Liver (tissue), 3 donors: ENCODE data around the gene UBR3.
"Not testable (repeated sequence)": the region's sequence is repeated elsewhere in the genome, so short reads cannot be mapped to it uniquely, and the experiment has no call there.

Experiments
- CTCF ChIP-seq: fragments of 150-350 bp; IDR thresholded peaks from 2 replicates; pipeline ENCODE4 v1.5.1; 2017; ENCODE audit warnings: improper control_type of control experiment, low read depth, low read length; ENCODE audit not compliant: missing input control
- EGR1 ChIP-seq, 2 donors: IDR thresholded peaks; 2 replicates each; pipeline ENCODE4 v1.6.1; 2016 to 2018; ENCODE audit warnings: antibody characterized with exemption in 2 of 2, low read depth in 2 of 2
- JUND ChIP-seq, 2 donors: IDR thresholded peaks; 2 replicates each; pipeline ENCODE4 v1.6.1; 2016; ENCODE audit warnings: antibody characterized with exemption in 2 of 2
- MAX ChIP-seq: IDR thresholded peaks from 2 replicates; pipeline ENCODE4 v1.6.1; 2016; ENCODE audit warnings: antibody characterized with exemption
- RAD21 ChIP-seq, 2 donors: IDR thresholded peaks; 2 replicates each; pipeline ENCODE4 v1.6.1; 2016; ENCODE audit warnings: antibody characterized with exemption in 2 of 2, mild to moderate bottlenecking in 2 of 2
- RXRA ChIP-seq, 2 donors: IDR thresholded peaks; 2 replicates each; pipeline ENCODE4 v1.6.1; 2017 to 2018; ENCODE audit warnings: antibody characterized with exemption in 2 of 2, mild to moderate bottlenecking in 1 of 2
- ZBTB33 ChIP-seq: IDR thresholded peaks from 2 replicates; pipeline ENCODE4 v1.6.1; 2016; ENCODE audit warnings: antibody characterized with exemption
- donor health status: healthy.
- donor health status: healthy.

- TF ChIP-seq RXRA (IDR thresholded peaks at IDR 0.05); JUND (IDR thresholded peaks at IDR 0.05); MAX; EGR1 (IDR thresholded peaks at IDR 0.05; ENCODE audit: low read depth in 2 of 2); ZBTB33; CTCF; RAD21 (IDR thresholded peaks at IDR 0.05): not testable (repeated sequence)
Measured at GRCh38 chr2:169820101-169820500, 7.2 kb upstream of the UBR3 start.
